Endothelial cell of umbilical vein (primary cell): ENCODE results near the gene COL5A1.

Source experiments
- CTCF ChIP-seq, 2 donors: IDR thresholded peaks; 1 replicate in 1 of 2; 2 replicates in 1 of 2; pipeline ENCODE4 v1.5.1; 2011; ENCODE audit warnings: low read length in 2 of 2, mild to moderate bottlenecking in 2 of 2, moderate library complexity in 2 of 2, control low read depth in 1 of 2, inconsistent platforms in 1 of 2, low read depth in 1 of 2; ENCODE audit not compliant: insufficient read depth in 1 of 2; ENCODE audit errors: extremely low read depth in 1 of 2
- MYC ChIP-seq: IDR thresholded peaks from one replicate; pipeline ENCODE4 v1.6.1; 2011; ENCODE audit warnings: mild to moderate bottlenecking, low read depth, low read length
- POLR2A ChIP-seq: IDR thresholded peaks from 2 replicates; pipeline ENCODE4 v1.6.1; 2012; ENCODE audit warnings: low read depth, mild to moderate bottlenecking, control low read depth, low read length
- TF ChIP-seq, protein P1 (sequence below): IDR thresholded peaks from 2 replicates; pipeline ENCODE4 v1.6.1; 2011; ENCODE audit not compliant: insufficient read depth, insufficient read length

DNA sequence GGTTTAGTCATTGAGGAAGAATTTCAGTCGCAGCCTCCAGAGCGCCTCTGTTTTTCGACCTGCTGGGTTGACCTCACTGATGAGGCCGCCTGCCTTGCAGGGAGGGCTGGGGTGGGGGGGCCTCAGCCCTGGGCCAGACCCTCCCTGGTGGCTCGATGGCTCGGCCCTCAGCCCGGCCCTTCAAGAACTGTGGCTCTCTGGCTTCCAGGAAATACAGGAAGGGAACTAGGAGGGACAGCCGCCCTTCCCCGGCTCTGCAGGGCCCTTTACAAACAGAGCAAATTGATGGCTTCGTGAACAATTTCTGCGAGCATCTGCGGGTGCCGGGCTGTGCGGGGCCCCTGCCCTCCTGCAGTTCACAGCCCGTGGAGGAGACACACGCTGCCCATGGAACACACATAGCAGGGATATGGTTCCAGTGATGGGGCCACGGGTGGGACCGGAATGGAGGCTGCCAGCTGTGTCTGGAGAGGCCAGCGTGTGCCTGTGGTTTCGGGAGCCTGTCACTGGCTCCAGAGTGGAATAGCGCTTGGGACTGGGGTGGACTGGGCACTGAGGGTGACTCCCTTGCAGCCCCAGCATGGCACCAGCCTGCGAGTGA lies 39.6 kb downstream of the COL5A1 start:
- no peak for TF ChIP-seq CTCF (IDR thresholded peaks at IDR 0.05; ENCODE audit: extremely low read depth in 1 of 2, insufficient read depth in 1 of 2, low read depth in 1 of 2, low read length in 2 of 2)
- no peak for TF ChIP-seq MYC
- no peak for TF ChIP-seq POLR2A
- TF ChIP-seq, protein P1, sequence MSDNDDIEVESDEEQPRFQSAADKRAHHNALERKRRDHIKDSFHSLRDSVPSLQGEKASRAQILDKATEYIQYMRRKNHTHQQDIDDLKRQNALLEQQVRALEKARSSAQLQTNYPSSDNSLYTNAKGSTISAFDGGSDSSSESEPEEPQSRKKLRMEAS: no peak
